ENCODE measurements around the gene AR. TPM values are rescaled to one million over a fixed set of nuclear protein-coding genes. Genes with fewer than 3 reads are reported as not detected.

Gene AR
- total RNA-seq, 2 donors from 2014 or later, result 77.4 to 119 TPM

DNA sequence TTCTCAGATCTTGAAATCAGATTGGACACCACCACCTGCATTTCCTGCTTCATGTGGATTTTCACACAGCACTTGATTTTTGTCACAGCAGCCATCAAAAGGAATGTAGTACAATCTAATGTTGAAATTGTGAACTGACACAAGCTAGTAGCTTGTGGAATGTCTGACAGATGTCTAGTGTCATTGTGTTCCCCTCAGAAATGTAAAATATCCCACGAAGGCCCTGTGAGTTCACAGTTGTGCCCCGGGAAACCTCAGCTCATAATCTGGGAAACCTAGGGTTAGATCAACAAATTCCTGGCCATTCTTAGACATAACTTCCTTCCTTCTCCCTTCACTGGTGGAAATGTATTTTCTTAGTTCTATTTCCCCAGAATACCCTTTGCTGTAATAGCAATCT, 205.7 kb downstream of the AR start:
- no peak overlapping the region for H3K4me3 ChIP-seq
- no peak overlapping the region for H3K27ac ChIP-seq
- no peaks in the 10 kb centered on the region for H3K4me1 ChIP-seq (replicated peaks)
- TF ChIP-seq POLR2AphosphoS5 (IDR thresholded peaks at IDR 0.05) (no peak), POLR2A (IDR thresholded peaks at IDR 0.05) (no peak)
- TF ChIP-seq, protein P1, sequence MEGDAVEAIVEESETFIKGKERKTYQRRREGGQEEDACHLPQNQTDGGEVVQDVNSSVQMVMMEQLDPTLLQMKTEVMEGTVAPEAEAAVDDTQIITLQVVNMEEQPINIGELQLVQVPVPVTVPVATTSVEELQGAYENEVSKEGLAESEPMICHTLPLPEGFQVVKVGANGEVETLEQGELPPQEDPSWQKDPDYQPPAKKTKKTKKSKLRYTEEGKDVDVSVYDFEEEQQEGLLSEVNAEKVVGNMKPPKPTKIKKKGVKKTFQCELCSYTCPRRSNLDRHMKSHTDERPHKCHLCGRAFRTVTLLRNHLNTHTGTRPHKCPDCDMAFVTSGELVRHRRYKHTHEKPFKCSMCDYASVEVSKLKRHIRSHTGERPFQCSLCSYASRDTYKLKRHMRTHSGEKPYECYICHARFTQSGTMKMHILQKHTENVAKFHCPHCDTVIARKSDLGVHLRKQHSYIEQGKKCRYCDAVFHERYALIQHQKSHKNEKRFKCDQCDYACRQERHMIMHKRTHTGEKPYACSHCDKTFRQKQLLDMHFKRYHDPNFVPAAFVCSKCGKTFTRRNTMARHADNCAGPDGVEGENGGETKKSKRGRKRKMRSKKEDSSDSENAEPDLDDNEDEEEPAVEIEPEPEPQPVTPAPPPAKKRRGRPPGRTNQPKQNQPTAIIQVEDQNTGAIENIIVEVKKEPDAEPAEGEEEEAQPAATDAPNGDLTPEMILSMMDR (IDR thresholded peaks at IDR 0.05), result no peak
- no peaks in the 10 kb centered on the region for H3K27me3 ChIP-seq (replicated peaks; ENCODE audit: insufficient read depth)
- H3K36me3 ChIP-seq, result no peaks in the 10 kb centered on the region
- DNase-seq (ENCODE audit: low spot score), result no peak
- no peaks in the 10 kb centered on the region for H3K9me3 ChIP-seq
- 27% methylated on average over 2 of the region's 2 CpGs for WGBS
- intact Hi-C loops (cut with DNase I), result no loop called here

DNA sequence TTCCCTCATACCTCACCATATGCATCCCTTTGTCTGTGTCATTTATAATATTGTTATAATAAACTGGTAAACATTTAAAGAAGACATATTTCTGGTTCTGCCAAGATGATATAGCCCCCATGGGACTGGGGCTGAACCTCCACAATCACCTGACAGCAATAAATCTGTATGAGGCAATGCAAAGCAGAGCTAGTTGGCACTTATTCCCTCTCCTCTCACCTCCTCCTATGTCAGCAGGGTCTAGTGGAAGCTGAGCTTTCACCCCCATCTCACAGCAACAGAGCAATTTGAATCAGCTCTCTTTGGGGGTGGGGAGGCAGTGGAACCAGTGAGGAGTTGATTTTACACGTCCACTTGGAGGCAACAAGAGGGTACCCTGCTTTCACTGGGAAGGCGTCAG, 206.9 kb downstream of the AR start:
- no peaks in the 10 kb centered on the region for H3K36me3 ChIP-seq
- WGBS, result 73% methylated on average over 2 of the region's 2 CpGs
- TF ChIP-seq, protein P1 (IDR thresholded peaks at IDR 0.05), result no peak
- TF ChIP-seq POLR2A (IDR thresholded peaks at IDR 0.05) (no peak), POLR2AphosphoS5 (IDR thresholded peaks at IDR 0.05) (no peak)
- H3K4me1 ChIP-seq (replicated peaks), result no peaks in the 10 kb centered on the region
- no peak overlapping the region for H3K27ac ChIP-seq
- H3K4me3 ChIP-seq, result no peak overlapping the region
- intact Hi-C loops (cut with DNase I), result no loop called here
- H3K9me3 ChIP-seq, result no peaks in the 10 kb centered on the region
- no peak for DNase-seq (ENCODE audit: low spot score)
- no peaks in the 10 kb centered on the region for H3K27me3 ChIP-seq (replicated peaks; ENCODE audit: insufficient read depth)

DNA sequence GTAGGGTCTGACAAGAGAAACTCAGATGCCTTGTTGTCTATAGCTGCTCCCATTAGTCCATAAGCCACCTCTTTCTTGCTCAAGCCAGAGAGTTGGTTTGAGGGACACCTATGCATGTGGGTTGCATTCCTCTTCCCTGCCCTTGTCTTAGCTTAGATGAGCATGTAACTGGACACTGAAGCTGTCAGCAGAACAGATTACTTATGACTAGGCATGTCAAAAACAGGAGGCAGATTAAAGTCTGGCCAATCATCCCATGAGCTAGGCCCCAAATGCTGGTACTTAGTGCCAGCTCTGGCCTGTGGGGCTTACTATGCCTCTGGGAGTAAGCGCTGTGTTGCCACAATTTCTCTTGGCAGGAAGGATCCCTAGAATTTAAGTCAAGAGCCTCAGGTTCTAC, 215.2 kb downstream of the AR start:
- no peaks in the 10 kb centered on the region for H3K36me3 ChIP-seq
- 100% methylated on average over 1 of the region's 1 CpG for WGBS
- no peaks in the 10 kb centered on the region for H3K4me1 ChIP-seq (replicated peaks)
- no peak overlapping the region for H3K4me3 ChIP-seq
- no peak for DNase-seq (ENCODE audit: low spot score)
- intact Hi-C loops (cut with DNase I), result no loop called here
- no peaks in the 10 kb centered on the region for H3K9me3 ChIP-seq
- TF ChIP-seq POLR2AphosphoS5 (IDR thresholded peaks at IDR 0.05) (no peak), POLR2A (IDR thresholded peaks at IDR 0.05) (no peak)
- H3K27me3 ChIP-seq (replicated peaks; ENCODE audit: insufficient read depth), result no peaks in the 10 kb centered on the region
- no peak overlapping the region for H3K27ac ChIP-seq

DNA sequence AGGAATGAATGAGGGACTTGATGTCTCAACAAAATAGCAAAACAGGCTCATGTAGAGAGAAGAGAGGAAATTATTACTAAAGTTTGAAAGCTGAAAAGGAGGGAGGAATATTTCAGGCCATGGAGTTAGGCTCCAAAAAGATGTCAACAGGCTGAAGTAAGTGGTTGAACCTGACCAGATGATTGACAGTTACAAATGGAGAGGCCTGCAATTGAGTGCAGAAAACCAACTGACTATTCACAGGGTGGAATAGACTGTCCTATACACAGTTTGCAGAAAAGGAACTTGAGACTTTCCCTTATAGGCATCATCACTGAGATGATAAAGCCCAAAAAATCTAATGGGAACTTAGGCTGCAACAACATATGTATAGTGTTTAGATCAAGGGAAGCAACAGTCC, 233.3 kb downstream of the AR start:
- no peaks in the 10 kb centered on the region for H3K9me3 ChIP-seq
- H3K36me3 ChIP-seq, result no peaks in the 10 kb centered on the region
- no peak overlapping the region for H3K4me3 ChIP-seq
- TF ChIP-seq, protein P1 (IDR thresholded peaks at IDR 0.05), result no peak
- TF ChIP-seq POLR2A (IDR thresholded peaks at IDR 0.05) (no peak), POLR2AphosphoS5 (IDR thresholded peaks at IDR 0.05) (no peak)
- no peak for DNase-seq (ENCODE audit: low spot score)
- intact Hi-C loops (cut with DNase I), result no loop called here
- H3K27ac ChIP-seq, result no peak overlapping the region
- no peaks in the 10 kb centered on the region for H3K4me1 ChIP-seq (replicated peaks)
- H3K27me3 ChIP-seq (replicated peaks; ENCODE audit: insufficient read depth), result no peaks in the 10 kb centered on the region

DNA sequence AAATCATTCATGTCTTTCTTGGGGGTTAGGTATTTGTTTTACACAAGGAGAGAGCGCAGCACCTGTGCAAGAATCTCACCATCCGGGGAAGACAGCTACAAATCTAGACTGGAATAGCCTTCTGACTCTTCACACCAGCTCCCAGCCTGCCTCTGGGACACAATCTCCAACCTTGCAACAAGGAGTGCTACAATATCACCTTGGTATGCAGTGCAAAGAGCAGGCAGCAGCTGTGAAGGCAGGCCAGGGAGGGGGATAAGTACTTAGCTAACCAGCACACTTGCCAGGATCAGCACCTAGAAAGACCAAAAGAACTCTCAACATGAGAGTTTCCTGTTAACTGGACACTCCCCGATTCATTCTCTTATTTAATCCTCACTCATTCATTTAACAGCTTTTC, 235.3 kb downstream of the AR start:
- TF ChIP-seq POLR2AphosphoS5 (IDR thresholded peaks at IDR 0.05), result no peak
- TF ChIP-seq, protein P1 (IDR thresholded peaks at IDR 0.05), result no peak
- WGBS, result 87% methylated on average over 3 of the region's 3 CpGs
- Histone ChIP-seq H3K9me3 (no peaks in the 10 kb centered on the region), H3K4me1 (replicated peaks) (no peaks in the 10 kb centered on the region), H3K27ac (no peak overlapping the region), H3K36me3 (no peaks in the 10 kb centered on the region), H3K27me3 (replicated peaks; ENCODE audit: insufficient read depth) (no peaks in the 10 kb centered on the region), H3K4me3 (no peak overlapping the region)
- intact Hi-C loops (cut with DNase I), result no loop called here
- no peak for DNase-seq (ENCODE audit: low spot score)
